GM19328 (cell line): ENCODE data around the gene PLPPR1.
"Not testable (repeated sequence)": the region's sequence is repeated elsewhere in the genome, so short reads cannot be mapped to it uniquely, and the experiment has no call there.

Experiments
- ATAC-seq: cut with Tn5 transposase; IDR thresholded peaks from one replicate; pipeline ENCODE4 v1.9.1; 2021; ENCODE audit warnings: mild to moderate bottlenecking, moderate library complexity; ENCODE audit not compliant: unreplicated experiment

Gene PLPPR1

DNA sequence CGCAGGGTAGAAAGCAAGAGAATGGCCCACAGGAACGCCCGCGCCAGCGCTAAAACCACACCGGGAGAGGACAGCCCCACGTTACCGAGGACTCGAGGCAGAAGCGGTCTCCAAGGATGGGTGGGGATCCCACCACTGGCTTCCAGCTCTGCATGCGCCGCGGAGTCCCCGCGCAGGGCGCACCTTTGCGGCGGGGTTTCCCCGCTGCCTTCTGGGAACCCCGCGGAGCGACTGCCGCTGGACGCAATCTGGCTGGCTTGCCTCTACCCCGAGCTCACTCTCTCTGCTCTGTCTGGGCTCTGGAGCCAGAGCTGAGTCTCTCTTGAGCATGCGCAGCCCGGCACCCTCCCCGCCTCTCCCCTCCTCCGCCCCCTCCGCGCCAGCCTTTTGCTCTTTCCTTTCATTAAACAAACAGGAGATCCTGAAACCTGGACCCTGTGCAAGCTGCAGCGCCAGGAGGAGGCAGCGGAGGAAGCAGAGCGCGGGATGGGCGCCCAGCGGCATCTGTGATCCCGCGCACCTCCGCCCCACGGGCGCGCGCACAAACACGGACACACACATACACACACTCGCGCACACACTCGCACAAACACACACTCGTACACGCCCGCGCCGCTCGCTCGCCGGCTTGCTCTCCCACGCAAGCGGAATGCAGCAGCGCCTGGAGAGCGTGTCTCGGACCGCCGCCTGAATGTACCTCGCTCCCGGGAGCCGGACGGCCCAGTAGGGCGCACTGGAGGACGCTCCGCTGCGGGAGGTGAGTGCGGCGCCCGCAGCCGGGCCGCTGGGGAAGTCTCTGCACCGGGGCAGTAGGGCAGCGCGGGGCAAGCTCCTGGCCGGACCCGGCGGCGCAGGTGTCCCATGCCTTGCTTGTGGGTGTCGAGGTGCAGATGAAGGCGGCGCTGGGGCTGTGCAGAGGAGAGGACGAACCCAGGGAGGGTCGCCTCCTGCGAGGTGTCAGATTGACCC is at the start of gene PLPPR1:
Gene PLPPR1 (plus strand): TSS at position 382 of the 969 bp plus-strand sequence.
- no peak for ATAC-seq

DNA sequence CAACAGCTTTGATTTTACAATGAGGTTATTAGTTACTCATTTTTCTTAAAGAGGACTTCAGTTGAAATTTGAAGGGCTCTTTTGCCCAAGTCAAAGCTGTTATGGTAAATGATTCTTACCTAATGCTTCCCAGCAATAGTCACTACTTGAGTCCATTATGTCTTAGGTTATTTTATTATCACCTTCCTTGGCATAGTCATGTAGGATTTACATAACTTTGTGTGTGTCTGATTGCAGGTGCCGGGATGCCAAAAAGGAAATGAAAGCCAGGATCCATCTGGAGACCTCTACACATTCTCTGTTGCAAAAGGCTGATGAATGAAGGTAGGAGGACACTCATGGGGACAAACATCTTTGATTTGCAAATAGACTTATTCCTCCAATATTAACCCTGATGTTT is 38.8 kb upstream of the PLPPR1 start:
- no peak for ATAC-seq

DNA sequence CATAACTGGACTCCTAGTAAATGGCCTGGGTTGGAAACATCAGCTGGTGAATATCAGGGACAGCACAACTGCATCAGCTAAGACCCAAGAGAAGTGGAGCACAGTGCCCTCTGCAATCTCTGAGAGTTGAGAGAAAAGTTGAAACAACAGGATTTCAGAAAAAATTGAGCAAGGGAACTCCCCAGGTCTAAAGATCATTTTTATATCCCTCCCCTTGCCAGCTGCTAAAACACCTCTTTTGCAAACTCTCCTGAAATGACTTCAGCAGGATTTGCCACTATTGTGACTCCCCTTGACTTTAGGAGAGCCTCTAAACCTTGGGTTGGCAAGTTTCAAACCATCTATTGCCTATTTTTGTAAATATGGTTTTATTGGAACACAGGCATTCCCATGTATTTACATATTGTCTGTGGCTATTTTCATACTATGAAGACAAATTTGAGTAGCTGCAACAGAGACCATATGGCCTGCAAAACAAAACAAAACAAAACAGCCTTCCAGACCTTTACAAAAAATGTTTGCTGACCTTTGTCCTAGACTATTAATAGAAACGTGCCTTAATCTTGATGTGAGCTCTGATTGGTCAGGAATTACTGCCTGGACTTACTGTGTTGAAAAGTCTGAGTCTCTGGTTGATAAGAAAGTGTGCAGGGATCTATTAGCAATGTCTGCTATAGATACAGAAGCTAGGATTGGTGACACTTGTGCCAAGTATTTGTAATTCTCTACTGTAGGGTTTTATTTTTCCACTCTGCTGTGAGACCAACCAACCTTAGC is 37.7 kb upstream of the PLPPR1 start:
- no peak for ATAC-seq

DNA sequence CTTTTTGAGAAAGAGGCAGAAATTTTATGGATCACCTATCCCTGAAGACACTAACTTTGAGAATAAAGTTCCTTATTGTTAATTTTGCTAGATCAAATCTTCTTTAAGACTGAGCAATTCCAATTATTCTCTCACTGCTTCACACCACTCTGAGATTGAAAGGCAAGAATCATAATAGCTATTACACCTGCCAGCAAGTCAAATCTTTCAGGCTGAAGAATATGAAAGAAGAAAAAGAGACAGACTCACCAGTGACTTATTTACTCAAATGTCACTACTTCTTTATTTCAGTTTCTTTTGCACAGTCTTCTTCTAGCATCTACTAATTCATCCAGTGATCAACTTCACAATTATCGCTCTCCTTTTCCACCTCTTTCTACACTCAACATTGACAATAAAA is 35.9 kb upstream of the PLPPR1 start:
- no peak for ATAC-seq

GRCh38 chr9:100999906-101000544 is 28.5 kb upstream of the PLPPR1 start:
- no peak for ATAC-seq

DNA sequence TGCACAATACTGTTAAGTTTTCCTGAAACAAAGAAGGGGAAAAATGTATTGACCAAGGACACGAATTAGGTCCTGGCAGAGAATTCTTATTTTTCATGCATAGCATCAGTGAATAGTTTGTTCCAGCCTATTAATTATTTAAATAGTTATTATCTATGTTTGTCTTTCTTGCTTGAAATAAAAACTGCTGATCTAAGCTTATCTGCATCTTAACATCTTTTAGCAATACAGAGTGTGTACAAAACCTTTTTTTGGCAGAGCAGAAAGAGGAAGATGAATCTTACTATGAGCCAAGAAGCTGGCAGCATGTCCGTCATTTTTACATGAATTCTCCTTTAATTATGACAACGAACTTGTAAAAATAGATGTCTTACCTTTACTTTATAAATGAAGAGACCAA is 23.3 kb upstream of the PLPPR1 start:
- ATAC-seq = no peak

GRCh38 chr9:101014566-101014965 is 14.0 kb upstream of the PLPPR1 start:
- ATAC-seq = no peak

DNA sequence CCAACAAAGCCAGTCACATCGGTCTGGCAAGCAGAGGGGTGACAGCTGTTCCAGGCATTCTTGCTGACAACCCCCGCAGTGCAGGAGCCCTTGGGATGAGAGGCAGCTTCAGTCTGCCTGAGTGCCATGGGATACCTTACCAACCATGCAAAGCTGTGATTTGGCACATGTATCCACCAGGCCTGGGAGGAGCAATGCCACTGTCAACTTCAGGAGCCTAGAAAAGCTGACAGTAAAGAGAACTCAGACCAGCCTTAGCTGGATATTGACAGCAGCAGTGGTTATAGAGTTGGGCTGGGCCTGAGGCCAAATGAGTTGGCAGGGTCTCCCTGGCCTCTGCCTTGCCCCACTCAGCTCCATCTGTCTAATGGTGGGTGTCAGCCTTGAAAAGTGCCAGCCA is 10.1 kb upstream of the PLPPR1 start:
- no peak for ATAC-seq

DNA sequence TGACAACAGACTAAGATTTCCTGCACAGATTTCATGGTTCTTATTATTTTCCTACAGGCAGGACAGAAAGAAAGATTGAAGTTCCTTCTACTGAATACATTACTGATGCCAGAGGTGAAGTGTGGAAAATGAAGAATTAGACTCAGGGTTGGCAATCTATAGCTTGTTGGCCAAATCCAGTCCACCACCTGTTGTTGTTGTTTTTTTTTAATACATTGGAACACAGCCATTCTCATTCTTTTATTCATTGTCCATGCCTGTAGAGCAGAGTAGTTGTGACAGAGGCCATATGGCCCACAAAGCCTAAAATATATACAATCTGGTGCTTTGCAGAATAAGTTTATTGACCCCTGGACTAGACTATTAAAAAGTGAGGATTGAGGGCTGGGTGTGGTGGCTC is 5.8 kb upstream of the PLPPR1 start:
- ATAC-seq = no peak

GRCh38 chr9:101025940-101026339 is 2.6 kb upstream of the PLPPR1 start:
- no peak for ATAC-seq

DNA sequence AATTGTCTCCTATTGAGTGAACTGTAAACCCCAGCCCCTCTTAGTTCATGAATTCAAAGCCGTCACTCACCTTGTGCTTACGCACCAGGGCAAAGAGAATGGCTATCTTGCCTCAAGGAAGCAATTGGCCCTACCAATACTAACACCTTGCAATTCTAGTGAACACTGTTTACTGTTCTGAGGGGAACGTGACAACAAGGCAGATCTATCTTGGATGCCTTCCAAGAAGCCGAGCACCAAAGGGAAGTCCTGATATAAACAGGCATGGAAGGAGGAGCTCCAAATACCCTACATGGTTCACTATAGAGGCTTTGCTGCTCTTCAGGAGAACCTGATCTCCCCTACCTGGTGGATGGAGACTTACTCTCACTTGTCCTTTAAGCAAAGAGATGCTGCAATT is 1.7 kb upstream of the PLPPR1 start:
- no peak for ATAC-seq

GRCh38 chr9:101027236-101027635 is 1.3 kb upstream of the PLPPR1 start:
- no peak for ATAC-seq

DNA sequence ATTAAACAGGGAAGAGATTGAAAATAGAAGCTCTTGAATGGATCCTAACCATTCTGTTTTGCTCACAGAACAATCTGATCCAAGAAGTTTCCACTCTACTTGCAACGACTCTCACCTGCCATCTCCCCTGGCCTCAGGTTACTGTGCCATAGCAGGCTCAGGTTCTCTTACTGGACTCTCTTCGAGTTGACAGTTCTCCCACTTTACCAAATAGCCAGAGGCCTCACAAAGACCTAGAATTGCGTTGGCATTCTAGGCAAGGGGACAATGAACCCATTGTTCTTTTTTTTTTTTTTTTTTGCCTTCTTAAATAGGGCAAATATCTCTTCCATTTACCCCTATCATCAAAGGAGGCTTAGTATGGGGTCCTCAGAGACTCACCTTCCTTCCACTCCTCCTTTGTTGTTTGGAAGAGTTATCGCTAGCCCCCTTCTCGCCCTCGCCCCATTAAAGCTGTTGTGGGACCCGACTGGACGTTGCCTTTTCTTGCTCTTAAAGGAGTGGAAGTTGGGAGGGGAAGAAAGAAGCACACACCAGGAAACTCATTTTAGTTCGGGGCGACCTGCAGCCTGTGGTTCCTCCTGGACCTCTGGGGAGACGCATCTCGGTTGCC is 688 bp upstream of the PLPPR1 start:
- ATAC-seq = no peak

DNA sequence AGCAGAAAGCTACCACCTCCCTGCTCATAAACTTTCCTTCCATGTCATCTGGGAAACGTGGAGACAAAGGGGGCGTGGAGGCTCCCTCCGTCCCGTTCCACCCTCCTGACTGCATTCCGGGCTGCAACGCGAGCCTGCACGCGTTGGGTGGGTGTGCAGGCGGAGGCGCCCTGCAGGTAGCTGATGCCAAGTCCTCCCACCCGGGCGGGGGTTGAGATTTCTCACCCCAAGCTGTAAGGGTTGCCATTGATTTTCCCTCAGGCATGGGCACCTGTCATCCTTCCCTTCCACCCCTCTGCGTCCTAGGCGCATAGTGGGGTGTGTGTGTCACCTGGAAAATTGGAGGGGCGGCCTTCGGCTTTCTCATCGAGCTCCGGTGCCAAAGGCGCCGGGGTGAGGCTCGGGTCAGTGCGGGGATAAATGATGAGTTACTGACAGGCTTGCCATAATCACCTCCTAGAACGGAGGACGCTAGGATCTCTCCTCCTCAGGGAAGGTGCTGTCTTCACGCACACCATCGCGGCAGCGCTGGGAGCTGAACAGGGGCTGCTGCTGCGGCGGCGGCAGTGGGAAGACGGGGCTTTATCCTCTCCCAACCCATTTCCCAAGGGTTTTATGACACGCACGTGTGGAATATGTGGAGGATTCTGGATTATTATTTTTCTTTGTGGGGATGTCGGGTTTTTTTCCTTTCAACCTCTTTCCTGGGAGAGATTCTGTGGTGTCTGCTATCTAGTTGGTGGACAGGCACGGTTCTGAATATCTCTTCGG is 973 bp downstream of the PLPPR1 start:
- no peak for ATAC-seq

DNA sequence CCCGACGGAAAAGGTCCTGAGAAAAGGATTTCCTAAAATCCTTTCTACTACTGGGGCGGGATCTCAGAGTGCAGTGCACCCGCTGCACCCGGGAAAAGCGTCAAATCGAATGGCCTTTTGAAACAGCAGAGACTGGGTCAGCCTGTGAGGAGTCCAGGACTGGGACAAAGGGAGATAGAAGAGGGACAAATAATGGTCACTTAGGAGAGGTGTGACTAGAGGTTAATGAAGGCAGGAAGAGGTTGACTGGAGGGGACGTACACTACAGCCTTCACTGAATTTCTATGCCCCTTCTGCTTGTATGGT is 1.5 kb downstream of the PLPPR1 start:
- ATAC-seq = no peak

GRCh38 chr9:101032426-101032825 is 3.9 kb downstream of the PLPPR1 start:
- no peak for ATAC-seq

DNA sequence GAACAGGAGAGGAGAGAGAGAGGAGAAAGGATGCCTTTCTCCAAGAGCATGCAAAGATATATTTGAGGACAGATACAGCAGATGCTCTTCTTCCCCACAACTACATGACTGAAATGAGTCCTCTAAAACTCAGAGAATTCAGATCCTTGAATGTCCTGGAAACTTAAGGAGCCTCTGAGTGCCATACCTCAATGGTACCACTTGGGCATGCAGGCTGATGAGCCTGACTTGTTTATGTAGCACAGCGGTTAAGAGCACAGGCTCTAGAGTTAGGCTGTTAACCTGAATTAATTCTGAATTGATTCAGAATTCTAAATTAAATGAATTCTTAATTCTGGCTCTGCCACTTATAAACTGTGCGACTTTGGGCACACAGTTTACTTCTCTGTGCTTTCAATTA is 5.7 kb downstream of the PLPPR1 start:
- no peak for ATAC-seq

GRCh38 chr9:101035098-101035497 is 6.6 kb downstream of the PLPPR1 start:
- ATAC-seq = no peak

DNA sequence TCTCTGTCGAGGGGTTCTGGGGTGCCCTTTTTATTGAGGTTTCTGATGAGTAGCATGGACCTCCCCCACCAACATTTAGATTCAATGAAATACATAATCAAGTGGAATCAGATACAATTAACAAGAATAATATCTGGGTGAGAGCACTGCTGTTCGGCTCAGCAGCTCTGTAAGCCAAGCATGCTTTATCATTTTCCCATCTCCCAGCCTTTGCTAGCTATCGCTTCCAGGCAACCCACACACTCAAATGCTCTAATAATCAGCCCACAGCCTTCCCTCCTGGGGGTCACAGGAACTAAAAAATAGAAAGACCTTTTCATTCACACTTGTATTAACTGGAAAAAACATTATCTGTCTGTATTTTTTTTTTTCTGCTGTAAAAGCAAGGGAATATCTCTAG is 8.9 kb downstream of the PLPPR1 start:
- no peak for ATAC-seq

DNA sequence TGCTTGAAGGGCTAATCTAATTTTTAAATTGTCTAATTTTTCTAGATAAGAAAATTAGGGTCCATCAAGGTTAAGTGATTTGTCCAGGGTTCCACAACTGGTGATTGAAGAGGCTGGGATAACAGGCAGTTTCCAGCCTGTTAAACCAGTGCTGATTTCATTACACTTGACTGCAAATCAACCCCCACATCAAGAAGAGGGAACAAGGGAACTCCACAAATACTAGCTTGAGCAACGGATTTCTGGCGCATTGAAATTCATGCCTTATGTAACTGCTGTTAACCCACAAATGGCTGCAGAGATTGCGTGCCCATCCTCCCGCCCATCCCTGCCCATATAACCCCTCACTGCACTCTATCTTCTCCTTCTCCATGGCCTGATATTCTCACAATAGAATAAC is 10.0 kb downstream of the PLPPR1 start:
- no peak for ATAC-seq

GRCh38 chr9:101039581-101039980 is 11.1 kb downstream of the PLPPR1 start:
- not testable (repeated sequence) for ATAC-seq
